HG03060 (cell line): ENCODE results near the gene AP2A1.

Experiments
- ATAC-seq: cut with Tn5 transposase; IDR thresholded peaks from one replicate; pipeline ENCODE4 v1.9.1; 2021; ENCODE audit warnings: low read depth, moderate number of reproducible peaks; ENCODE audit not compliant: unreplicated experiment

Gene AP2A1

DNA sequence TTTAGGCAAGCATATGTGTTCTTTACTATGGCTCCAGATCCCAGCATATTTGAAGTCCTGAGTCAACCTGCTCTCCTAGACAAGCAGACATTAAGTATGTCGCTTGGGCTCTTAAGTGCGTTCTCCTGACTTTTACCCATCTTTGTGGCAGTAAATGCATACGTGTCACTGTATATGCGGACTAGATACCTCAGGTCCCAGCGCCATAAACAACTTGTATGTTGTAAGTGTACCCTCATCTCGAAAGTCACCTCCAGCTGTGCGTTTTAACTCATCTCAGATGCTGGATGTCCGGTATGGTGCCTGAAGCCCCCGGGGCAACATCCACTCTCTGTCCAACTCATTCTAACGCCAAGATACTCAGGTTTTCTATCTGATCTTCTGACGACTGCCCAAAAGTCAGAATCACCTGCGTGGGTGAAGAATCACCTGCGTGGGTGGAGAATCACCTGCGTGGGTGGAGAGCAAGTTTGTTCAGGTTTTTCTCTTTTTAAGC lies 85.9 kb downstream of the AP2A1 start:
- ATAC-seq = no peak

DNA sequence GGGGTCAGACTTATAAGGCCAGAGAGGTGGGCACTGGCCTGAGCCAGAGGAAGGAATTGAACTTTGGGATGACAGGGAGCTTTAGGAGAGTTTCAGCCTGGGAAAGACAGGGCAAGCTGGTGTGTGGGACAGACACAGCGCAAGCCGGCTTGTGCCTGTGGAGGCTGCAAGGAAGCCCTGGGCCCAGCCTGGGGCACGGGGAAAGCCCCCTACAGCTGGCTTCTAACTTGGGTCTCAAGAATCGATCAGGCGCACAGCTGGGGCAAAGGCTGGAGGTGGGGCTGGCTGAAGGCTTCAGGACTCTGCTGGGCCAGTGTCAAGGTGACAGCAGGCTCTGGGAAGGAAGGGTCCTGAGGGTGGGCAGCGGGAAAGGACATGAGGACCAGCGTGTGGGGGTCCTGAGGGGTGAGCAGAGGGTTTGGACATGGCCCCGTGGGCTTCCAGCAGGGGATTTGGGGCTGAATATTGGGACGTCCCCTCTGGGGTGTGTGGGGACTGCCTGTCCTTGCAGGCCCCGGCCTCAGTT lies 87.1 kb downstream of the AP2A1 start:
- ATAC-seq = no peak

DNA sequence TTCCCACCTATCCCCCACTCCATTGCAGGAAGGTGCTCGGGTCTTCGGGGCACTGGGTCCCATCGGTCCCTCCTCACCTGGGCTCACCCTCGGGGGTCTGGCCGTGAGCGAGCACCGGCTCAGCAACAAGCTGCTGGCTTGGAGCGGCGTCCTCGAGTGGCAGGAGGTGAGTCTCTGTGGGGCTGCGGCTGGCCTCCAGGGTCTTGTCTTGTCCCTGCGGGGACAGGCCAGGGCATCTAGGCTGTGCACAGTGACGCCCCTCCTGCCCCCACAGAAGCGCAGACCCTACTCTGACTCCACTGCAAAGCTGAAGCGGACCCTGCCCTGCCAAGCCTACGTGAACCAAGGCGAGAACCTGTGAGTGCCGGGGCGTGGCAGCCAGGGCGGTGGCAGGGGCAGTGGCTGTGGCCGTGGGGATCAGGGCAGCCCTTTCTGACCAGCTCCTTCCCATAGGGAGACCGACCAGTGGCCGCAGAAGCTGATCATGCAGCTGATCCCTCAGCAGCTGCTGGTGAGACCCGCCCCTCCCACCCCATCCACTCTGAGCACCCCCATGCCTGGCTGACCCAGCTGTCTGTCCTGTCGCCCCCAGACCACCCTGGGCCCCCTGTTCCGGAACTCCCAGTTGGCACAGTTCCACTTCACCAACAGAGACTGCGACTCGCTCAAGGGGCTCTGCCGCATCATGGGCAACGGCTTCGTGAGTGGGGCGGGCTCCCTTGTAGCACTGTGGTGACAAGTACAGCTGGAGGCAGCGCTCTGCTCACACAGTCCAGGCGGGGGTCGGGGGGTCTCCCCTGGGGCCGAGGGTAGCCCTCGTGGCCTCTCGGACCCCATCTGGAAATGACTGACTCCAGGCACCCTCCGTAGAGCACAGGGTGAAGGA lies 87.8 kb downstream of the AP2A1 start:
- no peak for ATAC-seq

DNA sequence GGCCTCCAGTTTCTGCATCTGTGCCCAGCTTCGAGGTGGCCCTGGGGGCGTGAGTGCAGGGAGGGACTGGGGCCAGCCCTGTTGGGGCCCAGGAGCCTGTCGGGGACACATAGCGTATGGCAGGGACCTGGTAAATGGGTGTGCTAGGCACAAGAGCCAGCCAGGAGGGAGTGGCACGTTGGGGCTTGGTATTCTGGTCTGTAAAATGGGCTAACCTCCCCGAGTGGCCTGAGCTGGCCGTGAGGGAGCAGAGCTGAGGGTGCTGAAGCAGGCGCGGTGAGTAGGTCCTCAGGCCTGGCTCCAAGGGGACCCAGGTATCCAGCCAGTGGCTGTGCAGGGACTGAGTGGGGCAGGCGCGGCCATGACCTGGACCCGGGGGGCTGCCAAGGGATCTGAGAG lies 88.5 kb downstream of the AP2A1 start:
- ATAC-seq = no peak

DNA sequence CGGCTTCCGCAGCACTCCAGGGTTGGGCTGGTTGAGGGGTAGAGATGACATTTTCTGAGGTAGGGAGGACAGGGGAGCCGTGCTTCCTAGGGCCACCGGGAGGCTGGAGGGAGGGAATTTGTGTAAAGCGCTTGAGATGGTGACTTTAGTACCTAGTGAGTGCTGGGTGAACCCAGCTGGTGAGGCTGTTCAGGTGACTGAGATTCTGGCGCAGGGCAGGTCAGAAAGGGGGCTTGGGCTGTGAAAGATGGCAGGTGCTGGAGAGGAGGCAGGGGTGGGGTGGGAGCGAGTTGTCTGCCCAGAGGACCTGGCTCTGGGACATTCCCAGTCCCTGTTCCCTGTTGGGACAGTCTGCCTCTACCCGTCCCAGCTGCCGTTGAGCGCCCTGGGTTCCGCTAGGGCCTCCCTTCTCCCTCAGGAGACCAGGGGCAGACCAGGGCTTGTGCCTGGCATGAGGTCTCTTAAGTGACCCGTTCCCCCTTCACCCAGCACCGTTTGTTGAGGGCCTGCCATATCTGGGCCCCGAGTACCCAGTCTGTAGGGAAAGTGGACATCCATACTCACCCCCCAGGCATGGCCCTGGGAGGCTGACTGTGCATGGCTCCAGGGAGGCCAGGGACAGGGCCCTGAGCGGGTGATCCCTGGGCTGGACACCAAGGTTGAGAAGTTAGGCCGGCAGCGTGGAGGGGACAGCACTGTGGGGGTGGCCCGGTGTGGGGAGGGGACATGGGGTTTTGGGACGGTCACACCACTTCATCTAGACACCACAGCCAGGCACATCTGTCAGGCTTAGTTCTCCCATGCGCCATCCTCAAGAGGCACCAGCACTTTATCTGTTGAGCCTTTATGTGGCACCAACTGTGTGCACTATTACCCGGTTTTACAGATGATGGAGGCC lies 89.1 kb downstream of the AP2A1 start:
- no peak for ATAC-seq

DNA sequence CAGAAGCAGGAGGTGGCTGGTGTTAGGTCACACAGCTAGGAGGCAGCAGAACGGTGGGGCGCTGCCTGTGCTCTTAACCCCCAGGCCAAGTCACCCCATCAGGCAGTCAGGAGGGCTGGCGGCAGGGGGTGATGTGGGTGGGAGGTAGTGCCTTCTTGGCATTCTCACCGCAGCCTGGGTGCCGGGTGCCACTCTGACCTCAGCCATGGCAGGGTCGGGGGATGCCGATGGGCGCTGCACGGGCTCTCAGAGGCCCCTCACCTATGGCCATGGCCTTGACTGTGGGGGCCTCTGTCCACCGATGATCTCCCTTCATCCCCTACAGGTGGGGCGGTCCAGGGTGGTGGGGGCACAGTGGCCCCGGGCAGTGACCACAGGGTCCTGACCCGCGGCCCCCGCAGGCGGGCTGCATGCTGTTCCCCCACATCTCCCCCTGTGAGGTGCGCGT lies 89.8 kb downstream of the AP2A1 start:
- no peak for ATAC-seq
